K562 (cell line): Measurements from ENCODE around the gene CENPP. TPM values are rescaled to one million over a fixed set of nuclear protein-coding genes. Genes with fewer than 3 reads are reported as not detected.

Source experiments
- CEBPG ChIP-seq, 3 experiments: fragments of 200-800 bp in 1 of 3; sonication (Bioruptor generic) in 1 of 3; sonication (generic) in 1 of 3; formaldehyde crosslinking in 1 of 3; IDR thresholded peaks in 2 of 3; conservative IDR thresholded peaks in 1 of 3; 2 replicates each; pipeline versions ENCODE4 v1.6.1 to v1.8.0; 2016 to 2022; ENCODE audit warnings: missing compliant biosample characterization in 2 of 3, missing genetic modification characterization in 2 of 3, mild to moderate bottlenecking in 1 of 3, missing genetic modification reagents in 1 of 3
- E2F4 ChIP-seq: sonication (generic); formaldehyde crosslinking; IDR thresholded peaks from 2 replicates; pipeline ENCODE4 v1.8.0; 2022; ENCODE audit warnings: mild to moderate bottlenecking, low read depth, missing genetic modification reagents
- GATAD2B ChIP-seq: fragments of 450-650 bp; IDR thresholded peaks from 2 replicates; pipeline ENCODE4 v1.6.1; 2017; ENCODE audit warnings: mild to moderate bottlenecking, borderline replicate concordance
- GTF3C2 ChIP-seq: IDR thresholded peaks from 3 replicates; pipeline ENCODE4 v1.6.1; 2011; ENCODE audit warnings: borderline replicate concordance, mild to moderate bottlenecking, moderate library complexity; ENCODE audit not compliant: insufficient read length; ENCODE audit errors: extremely low read depth
- ZNF830 ChIP-seq: fragments of 250-450 bp; sonication (Bioruptor Pico); IDR thresholded peaks from 2 replicates; pipeline ENCODE4 v1.5.0; 2021; ENCODE audit warnings: mild to moderate bottlenecking
- polyA plus RNA-seq, 8 experiments: library from polyadenylated mRNA; depleted of rRNA in 4 of 8; stranded (reverse) in 5 of 8; unstranded in 3 of 8; fragments of >200 nt; fragmentation: Nextera tagmentation in 2 of 8; fragmentation: Illumina TruSeq in 1 of 8; extraction: Ambion mirVana in 2 of 8; extraction: Trizol in 1 of 8; gene quantifications; 2 replicates each; pipeline versions ENCODE4 v1.2.1 to v1.2.3, GENCODE V29; 2011 to 2014; ENCODE audit warnings: inconsistent platforms in 1 of 8, missing spikeins in 1 of 8
- total RNA-seq, 7 experiments: library from RNA; depleted of rRNA in 6 of 7; stranded (reverse); fragments of >200 nt in 6 of 7; fragmentation: Illumina TruSeq in 2 of 7; extraction: Trizol in 2 of 7; gene quantifications; 2 replicates each; pipeline versions ENCODE4 v1.2.1 to v1.2.3, GENCODE V29; 2011 to 2021; ENCODE audit warnings: low replicate concordance in 1 of 7

Gene CENPP
- total and polyA plus RNA-seq, 9 of the 15 experiments (the other 6 are each of a cell fraction or from before 2014, with no cell fraction given), result 8.0 to 28.5 (median 17.9) TPM

- no peak for TF ChIP-seq CEBPG (CRISPR knock-in tag; IDR thresholded peaks at IDR 0.05)
- TF ChIP-seq CEBPG (tag; conservative IDR thresholded peaks at IDR 0.05 in 1 of 2, IDR thresholded peaks at IDR 0.05 in 1 of 2), result no peak
- TF ChIP-seq GTF3C2, result no peak
- no peak for TF ChIP-seq E2F4 (CRISPR knock-in tag)
- TF ChIP-seq ZNF830 (CRISPR knock-in tag), result no peak
- TF ChIP-seq GATAD2B, result no peak
These were observed 201.6 kb downstream of the CENPP start (continued) for GRCh38 chr9:92527291-92527828.
